Activated T-helper 2 cell treated with anti-CD3 and anti-CD28 coated beads, Interferon-gamma antibody, Interleukin-2, Interleukin-4, amounts not matched to agents 10 μg/mL and 5 μg/mL and 100 μg/mL, durations not matched to agents 14 hours and 24 hours and 36 hours (primary cell): ENCODE measurements around the gene NIM1K. TPM values are rescaled to one million over a fixed set of nuclear protein-coding genes. Genes with fewer than 3 reads are reported as not detected.

Source experiments
- DNase-seq: peaks from one replicate; pipeline ENCODE4 v3.0.0; 2021; ENCODE audit warnings: low spot score
- H3K27ac Mint-ChIP-seq: one replicate; pipeline ENCODE4 v1.8.0; 2021; ENCODE audit warnings: mixed read lengths
- H3K27me3 Mint-ChIP-seq: one replicate; pipeline ENCODE4 v1.8.0; 2021; ENCODE audit warnings: low read depth, mixed read lengths
- H3K36me3 Mint-ChIP-seq: one replicate; pipeline ENCODE4 v1.8.0; 2021; ENCODE audit warnings: low read depth, mixed read lengths
- H3K4me1 Mint-ChIP-seq: one replicate; pipeline ENCODE4 v1.8.0; 2021; ENCODE audit warnings: low read depth, mixed read lengths
- H3K4me3 Mint-ChIP-seq: one replicate; pipeline ENCODE4 v1.8.0; 2021; ENCODE audit warnings: low read depth, mild to moderate bottlenecking, moderate library complexity, mixed read lengths
- H3K9me3 Mint-ChIP-seq: one replicate; pipeline ENCODE4 v1.8.0; 2021; ENCODE audit warnings: mixed read lengths
- intact Hi-C: fragments of 100-400 bp; cut with micrococcal nuclease; formaldehyde crosslinking; loops from one replicate; pipeline ENCODE4 v1.15.1; 2023
- total RNA-seq: library from RNA; stranded (reverse); gene quantifications from 2 replicates; pipeline ENCODE4 v1.2.3, GENCODE V29; 2022

The NIM1K gene
- total RNA-seq, 1 donor from 2014 or later: 1.1 TPM

DNA sequence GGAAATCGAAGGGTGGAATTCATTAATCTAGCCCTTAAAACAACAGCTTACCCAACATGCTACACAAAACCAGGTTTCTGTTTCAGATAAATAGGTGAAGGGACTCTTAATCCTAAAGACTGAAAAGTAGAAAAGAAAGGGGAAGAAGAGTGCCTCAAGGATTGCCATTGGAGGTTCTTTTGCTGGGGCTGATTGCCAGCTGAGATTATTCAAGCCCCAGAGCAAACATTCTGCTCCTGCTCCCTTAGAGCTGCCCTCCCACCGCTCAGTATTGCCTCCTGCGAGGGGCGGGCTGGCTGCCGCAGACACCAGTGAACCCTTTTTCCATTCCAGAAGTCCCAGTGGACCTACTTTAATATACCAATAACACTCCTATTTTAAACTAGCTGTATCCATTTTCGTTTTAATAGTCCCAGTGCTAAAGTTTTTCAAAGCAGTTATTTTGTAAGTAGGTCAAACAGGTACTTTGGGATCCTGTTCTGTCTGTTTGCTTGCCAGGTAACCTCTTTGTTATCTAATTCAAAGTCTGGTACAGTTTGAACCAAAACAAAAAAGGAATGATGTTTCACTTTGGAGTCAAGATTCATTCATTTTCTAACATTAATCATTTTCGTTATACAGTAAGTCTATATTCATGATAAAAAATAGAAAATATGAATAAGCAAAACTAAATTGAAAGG lies 82.5 kb downstream of the NIM1K start:
- peaks cover 4% of the 10 kb centered on the region for H3K9me3 Mint-ChIP-seq
- H3K4me1 Mint-ChIP-seq: no peaks in the 10 kb centered on the region
- DNase-seq: no peak
- intact Hi-C loops: no loop called here
- no peaks in the 10 kb centered on the region for H3K36me3 Mint-ChIP-seq
- peaks cover 13% of the 10 kb centered on the region for H3K27me3 Mint-ChIP-seq
- no peak overlapping the region for H3K4me3 Mint-ChIP-seq
- H3K27ac Mint-ChIP-seq: no peak overlapping the region

DNA sequence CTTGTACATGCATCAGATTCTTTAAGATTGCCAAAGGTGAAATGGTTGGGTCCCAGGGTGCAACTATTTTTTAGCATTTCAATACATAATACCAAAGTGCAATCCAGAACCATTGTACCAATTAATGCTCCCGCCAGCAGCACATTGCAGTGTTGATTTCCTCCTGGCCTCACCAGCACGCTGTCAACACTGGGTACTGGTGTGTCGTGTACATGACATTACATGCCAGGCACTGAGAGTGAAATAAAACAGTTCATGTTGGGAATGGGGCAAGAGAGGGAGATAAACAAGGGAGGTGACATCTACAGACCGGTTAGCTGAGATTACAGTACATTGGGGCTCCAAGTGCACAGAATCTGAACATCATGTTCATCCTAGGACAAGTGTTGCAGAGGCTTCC lies 83.4 kb downstream of the NIM1K start:
- no peaks in the 10 kb centered on the region for H3K36me3 Mint-ChIP-seq
- no peak overlapping the region for H3K4me3 Mint-ChIP-seq
- peaks cover 8% of the 10 kb centered on the region for H3K27me3 Mint-ChIP-seq
- intact Hi-C loops: no loop called here
- H3K27ac Mint-ChIP-seq: no peak overlapping the region
- no peaks in the 10 kb centered on the region for H3K9me3 Mint-ChIP-seq
- DNase-seq: no peak
- no peaks in the 10 kb centered on the region for H3K4me1 Mint-ChIP-seq

DNA sequence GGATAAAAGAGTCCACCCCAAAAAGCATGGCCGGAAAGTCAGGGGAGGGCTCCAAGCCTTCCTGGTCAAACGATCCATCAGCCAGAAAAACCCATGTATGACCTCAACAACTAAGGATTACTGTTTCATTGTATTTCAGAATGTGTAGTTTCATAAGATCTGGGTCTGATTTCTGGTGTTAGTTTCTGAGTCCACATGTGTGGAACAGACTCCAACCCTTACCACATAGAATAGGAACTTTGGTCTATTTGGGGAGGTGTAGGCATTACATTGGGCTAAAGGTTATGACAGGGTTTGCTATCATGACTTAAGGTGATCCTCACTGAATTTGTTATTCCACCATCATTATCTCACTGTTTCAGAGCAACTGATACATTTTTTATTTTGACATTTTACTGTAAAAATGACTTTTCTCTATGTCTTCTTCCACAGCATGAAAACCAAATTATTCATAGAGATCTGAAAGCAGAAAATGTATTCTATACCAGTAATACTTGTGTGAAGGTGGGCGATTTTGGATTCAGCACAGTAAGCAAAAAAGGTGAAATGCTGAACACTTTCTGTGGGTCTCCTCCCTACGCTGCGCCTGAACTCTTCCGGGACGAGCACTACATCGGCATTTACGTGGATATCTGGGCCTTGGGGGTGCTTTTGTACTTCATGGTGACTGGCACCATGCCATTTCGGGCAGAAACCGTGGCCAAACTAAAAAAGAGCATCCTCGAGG lies 87.7 kb downstream of the NIM1K start:
- peaks cover 3% of the 10 kb centered on the region for H3K27me3 Mint-ChIP-seq
- intact Hi-C loops: loop anchor here (5.0 kb wide), 1 partner anchor 37 kb away; no protein-coding TSS in a partner anchor
- DNase-seq: no peak
- peaks cover 7% of the 10 kb centered on the region for H3K4me1 Mint-ChIP-seq
- H3K27ac Mint-ChIP-seq: no peak overlapping the region
- no peak overlapping the region for H3K4me3 Mint-ChIP-seq
- H3K36me3 Mint-ChIP-seq: no peaks in the 10 kb centered on the region
- no peaks in the 10 kb centered on the region for H3K9me3 Mint-ChIP-seq

DNA sequence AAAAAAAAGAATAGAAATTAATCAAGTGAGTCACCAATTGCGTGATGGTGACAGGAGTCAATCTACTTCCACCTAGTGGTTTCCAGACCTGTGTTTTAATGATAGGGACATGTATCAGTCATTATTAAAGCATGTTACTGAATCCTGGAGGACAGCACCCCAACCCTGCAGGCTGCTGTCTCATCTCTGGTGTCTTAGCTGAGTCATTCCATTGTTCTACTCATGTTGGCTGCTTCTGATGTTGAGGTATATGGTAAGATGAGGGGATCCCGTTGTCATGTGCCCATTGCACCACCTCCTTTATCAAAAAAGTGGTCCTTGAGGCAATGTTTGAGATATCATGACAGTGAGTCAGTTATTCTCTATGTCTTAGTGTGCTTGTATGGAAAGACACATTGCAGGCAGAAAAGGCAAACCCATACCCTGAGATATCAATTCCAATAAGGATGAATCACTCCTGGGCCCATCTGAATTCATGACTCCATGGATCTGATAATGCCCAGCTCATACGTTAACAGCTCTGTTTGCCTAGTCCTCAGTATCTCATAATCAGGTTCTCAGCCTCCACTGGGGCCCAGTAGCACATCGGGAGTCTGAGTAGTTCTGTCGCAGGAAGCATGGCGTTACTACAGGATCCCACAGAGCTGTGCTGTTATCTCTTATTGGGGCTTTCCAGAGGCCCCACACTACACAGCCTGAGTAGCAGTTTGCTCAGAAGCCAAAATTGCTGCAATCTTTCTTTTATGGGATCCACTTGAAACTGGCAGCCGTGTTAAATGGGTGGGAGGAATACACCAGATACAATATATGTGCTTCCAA lies 90.0 kb downstream of the NIM1K start:
- intact Hi-C loops: loop anchor here (1.0 to 5.0 kb wide), 2 partner anchors 22 to 40 kb away; no protein-coding TSS in a partner anchor
- Mint-ChIP-seq H3K27me3 (no peaks in the 10 kb centered on the region), H3K4me1 (peaks cover 7% of the 10 kb centered on the region), H3K9me3 (no peaks in the 10 kb centered on the region), H3K27ac (no peak overlapping the region), H3K36me3 (peaks cover 8% of the 10 kb centered on the region), H3K4me3 (no peak overlapping the region)
- no peak for DNase-seq

DNA sequence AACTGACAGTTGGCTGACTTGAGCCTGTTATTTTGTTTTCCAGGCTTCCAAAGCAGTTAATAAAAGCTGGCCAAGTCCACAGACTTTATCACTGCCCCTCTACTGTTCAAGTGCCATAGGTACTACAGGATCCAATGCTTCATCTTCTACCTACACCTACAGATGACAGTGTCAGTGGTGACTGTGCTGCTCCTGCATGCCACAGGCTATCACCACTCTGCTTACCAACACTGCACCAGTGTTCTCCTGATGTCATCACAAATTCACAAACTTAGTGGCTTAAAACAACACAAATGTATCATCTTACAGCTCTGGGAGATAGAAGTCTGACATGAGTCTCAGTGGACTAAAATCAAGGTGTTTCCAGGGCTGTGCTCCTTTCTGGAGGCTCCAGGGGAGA lies 94.6 kb downstream of the NIM1K start:
- no peaks in the 10 kb centered on the region for H3K9me3 Mint-ChIP-seq
- peak overlapping the region; percentile 43 for H3K27ac Mint-ChIP-seq
- H3K36me3 Mint-ChIP-seq: peaks cover 52% of the 10 kb centered on the region
- intact Hi-C loops: no loop called here
- peaks cover 9% of the 10 kb centered on the region for H3K4me1 Mint-ChIP-seq
- no peak overlapping the region for H3K4me3 Mint-ChIP-seq
- no peak for DNase-seq
- H3K27me3 Mint-ChIP-seq: no peaks in the 10 kb centered on the region

DNA sequence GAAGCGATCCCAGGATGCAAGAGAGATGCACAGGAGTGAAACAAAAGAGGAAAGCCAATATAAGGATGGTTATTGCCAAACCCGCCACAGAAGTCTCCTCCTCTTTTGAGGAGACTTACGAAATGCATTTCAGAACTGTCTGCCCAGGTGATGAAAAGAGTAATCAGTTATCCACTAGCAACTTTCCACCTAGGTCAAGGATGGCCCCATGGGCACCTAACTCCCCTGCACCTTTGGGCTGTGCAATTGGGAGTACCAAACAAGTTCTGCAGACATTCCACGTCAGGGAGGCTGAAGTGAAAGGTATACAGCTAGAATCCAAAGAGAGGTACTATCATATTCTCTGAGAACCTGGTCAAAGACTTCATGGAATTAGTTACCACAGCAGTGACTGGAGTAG lies 95.5 kb downstream of the NIM1K start:
- peak overlapping the region; percentile 39 for H3K27ac Mint-ChIP-seq
- no peak for DNase-seq
- H3K27me3 Mint-ChIP-seq: no peaks in the 10 kb centered on the region
- peaks cover 59% of the 10 kb centered on the region for H3K36me3 Mint-ChIP-seq
- no peak overlapping the region for H3K4me3 Mint-ChIP-seq
- H3K4me1 Mint-ChIP-seq: peaks cover 9% of the 10 kb centered on the region
- no peaks in the 10 kb centered on the region for H3K9me3 Mint-ChIP-seq
- intact Hi-C loops: no loop called here

DNA sequence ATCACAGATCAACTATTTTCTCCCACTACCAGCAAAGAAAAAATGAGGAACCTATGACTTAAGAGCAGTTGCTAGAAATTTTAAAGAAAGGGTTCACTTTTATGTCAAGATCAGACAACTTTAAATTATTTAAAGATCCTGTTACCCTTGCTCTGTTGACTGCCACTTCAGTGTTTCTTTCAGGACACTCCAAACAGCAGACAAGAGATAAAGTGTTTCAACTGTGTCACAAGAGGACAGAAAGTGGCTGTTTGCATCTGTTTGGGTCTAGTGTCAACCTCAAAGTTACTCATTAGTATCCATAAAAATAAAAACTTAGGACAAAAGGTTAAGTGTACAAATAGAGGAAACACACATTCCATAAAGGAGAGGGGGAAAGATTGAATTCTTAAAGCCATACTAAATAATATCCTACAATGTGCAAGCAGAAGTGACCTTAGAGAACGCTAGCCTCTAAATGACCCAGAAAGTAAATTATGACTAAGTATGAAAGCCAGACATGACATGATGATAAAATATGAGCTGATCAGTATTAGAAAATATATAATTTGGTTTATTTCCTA lies 96.3 kb downstream of the NIM1K start:
- DNase-seq: no peak
- Mint-ChIP-seq H3K9me3 (no peaks in the 10 kb centered on the region), H3K4me1 (peaks cover 9% of the 10 kb centered on the region), H3K27me3 (no peaks in the 10 kb centered on the region), H3K36me3 (peaks cover 67% of the 10 kb centered on the region), H3K4me3 (no peak overlapping the region), H3K27ac (no peak overlapping the region)
- intact Hi-C loops: no loop called here

DNA sequence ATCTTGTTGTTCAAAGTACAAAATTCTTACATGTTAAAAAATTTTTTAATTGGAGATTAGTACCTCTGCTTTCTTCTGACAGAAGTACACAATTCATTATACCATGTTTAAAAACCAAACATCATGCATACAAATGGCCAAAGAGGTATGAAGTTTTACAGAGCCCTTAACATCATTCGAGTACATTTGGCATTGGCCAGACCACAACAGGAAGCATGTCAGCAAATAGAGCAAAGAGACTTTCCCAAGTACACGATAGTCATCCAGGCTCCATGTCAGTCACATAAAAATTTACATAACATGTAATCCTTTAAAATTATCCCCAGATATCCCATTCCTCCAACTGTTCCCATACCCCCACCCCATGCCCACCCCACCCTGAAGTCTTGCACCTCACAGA lies 98.7 kb downstream of the NIM1K start:
- peak overlapping the region; percentile 51 for H3K27ac Mint-ChIP-seq

DNA sequence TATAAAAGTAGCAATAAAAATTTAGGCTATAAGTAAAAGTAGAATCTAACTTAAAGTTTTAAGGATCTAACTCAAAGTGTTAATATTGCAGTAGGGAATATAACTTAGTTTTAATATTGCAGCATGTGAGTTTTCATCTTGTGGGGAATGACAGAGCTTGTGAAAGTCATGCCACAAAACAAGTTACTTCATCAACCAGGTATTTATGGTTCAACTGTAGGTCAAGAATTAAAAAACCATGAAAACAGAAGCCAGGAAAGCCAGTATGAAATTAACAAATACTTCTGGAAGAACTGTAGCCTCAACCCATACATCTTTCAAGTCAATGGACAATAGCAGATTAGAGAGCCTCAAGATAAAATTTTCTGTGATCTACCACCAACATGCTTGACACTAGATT lies 102.2 kb downstream of the NIM1K start:
- H3K36me3 Mint-ChIP-seq: peaks cover 92% of the 10 kb centered on the region
- no peak for DNase-seq
- intact Hi-C loops: no loop called here
- no peaks in the 10 kb centered on the region for H3K27me3 Mint-ChIP-seq
- no peaks in the 10 kb centered on the region for H3K9me3 Mint-ChIP-seq
- H3K4me3 Mint-ChIP-seq: no peak overlapping the region
- H3K4me1 Mint-ChIP-seq: peaks cover 42% of the 10 kb centered on the region
- peak overlapping the region; percentile 21 for H3K27ac Mint-ChIP-seq

More for the DNA sequence above, 98.7 kb downstream of the NIM1K start:
- intact Hi-C loops: no loop called here
- H3K9me3 Mint-ChIP-seq: no peaks in the 10 kb centered on the region
- H3K4me1 Mint-ChIP-seq: peaks cover 22% of the 10 kb centered on the region
- H3K27me3 Mint-ChIP-seq: no peaks in the 10 kb centered on the region
- no peak for DNase-seq
- no peak overlapping the region for H3K4me3 Mint-ChIP-seq
- H3K36me3 Mint-ChIP-seq: peaks cover 91% of the 10 kb centered on the region

DNA sequence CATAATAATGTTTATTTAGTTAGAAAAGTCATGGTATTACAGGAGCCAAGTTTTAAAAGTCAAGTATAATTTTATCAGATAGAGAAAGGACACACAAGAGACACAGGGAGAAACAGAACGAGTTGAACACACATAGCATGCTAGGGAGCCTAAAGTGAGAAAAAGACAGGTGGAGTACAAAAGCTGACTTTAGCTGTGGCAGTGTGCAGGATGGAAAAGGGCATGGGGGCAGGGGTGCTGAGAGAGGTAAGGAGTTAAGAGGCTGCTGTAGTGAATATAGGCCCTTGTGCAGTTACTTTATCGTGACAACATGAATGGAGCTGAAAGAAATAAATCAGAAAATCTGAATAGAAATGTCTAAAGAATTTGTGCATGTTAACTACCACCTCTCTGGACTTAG lies 103.2 kb downstream of the NIM1K start:
- H3K27me3 Mint-ChIP-seq: no peaks in the 10 kb centered on the region
- peaks cover 47% of the 10 kb centered on the region for H3K4me1 Mint-ChIP-seq
- no peak overlapping the region for H3K4me3 Mint-ChIP-seq
- H3K27ac Mint-ChIP-seq: peak overlapping the region; percentile 18
- intact Hi-C loops: no loop called here
- no peaks in the 10 kb centered on the region for H3K9me3 Mint-ChIP-seq
- DNase-seq: no peak
- peaks cover 90% of the 10 kb centered on the region for H3K36me3 Mint-ChIP-seq

DNA sequence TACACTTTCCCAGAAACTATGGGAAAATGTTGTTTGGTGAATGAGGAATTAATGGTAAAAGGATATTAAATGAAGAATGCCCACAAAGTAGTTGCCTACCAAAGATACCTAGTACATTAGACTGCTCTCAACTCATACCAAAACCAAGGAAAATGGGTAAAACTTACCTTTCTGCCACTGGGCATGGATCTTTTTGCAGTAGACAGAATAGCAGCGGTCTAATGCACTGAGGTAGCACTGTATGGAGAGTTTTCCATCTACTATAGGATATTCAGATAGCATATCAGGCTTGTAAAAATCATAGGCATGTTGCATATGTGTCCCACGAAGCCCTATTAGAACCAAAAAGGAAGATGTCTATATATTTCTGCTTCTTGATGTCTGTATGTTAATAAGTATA lies 104.8 kb downstream of the NIM1K start:
- Mint-ChIP-seq H3K4me3 (no peak overlapping the region), H3K36me3 (peaks cover 89% of the 10 kb centered on the region), H3K4me1 (peaks cover 53% of the 10 kb centered on the region), H3K27me3 (no peaks in the 10 kb centered on the region), H3K27ac (peak overlapping the region; percentile 24), H3K9me3 (no peaks in the 10 kb centered on the region)
- intact Hi-C loops: no loop called here
- no peak for DNase-seq

DNA sequence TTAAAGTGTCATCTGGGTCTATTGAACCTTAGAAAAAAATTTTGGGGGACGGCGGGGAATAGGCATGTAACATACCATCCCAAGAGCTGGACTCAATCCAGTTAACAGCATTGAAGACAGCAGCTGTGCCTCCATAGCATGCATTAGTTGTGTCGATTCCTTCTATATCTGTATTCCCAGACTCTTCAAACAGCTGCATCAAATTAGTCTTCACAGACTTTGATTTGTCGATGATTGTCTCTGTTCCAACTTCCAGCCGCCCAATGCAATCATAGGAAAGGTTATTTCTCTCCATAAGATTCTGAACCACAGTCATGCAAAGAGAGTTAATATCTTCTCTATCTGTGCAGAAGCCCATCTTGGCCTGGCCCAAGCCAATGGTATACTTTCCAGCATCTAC lies 106.4 kb downstream of the NIM1K start:
- no peak for DNase-seq
- Mint-ChIP-seq H3K27ac (peak overlapping the region; percentile 67), H3K4me1 (peaks cover 67% of the 10 kb centered on the region), H3K4me3 (no peak overlapping the region), H3K9me3 (no peaks in the 10 kb centered on the region), H3K27me3 (no peaks in the 10 kb centered on the region), H3K36me3 (peaks cover 90% of the 10 kb centered on the region)
- intact Hi-C loops: no loop called here
